Hippocampal formation (tissue), 2 donors: ENCODE results near the gene OASL.

ENCODE experiments used
- DNase-seq, 2 donors: peaks; one replicate each; lab custom pipeline; 2025; lab: John Stamatoyannopoulos, UW

The OASL gene

GRCh38 chr12:121015825-121016766, 22.9 kb downstream of the OASL start, which contains the start of gene C12orf43:
Gene C12orf43 (minus strand): TSS chr12:121016487. CDS start chr12:121016474, 13 bp downstream.
- DNase-seq = peak; percentile 89 to 91

DNA sequence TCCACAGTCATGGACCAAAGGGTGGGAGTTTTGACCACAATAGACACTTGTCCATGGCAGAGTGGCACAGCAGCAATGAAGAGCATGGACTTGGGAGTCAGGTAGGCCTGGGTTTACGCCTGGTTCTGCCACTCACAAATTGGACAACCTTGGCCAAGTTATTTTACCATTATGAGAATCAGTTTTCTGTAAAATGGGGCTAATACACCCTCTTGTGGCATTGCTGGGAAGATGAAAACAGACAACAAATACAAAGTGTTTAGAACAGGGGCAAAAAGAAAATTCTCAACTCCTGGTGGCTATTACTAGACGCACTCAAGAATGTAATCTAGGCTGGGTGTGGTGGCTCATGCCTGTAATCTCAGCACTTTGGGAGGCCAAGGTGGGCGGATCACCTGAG, 25.3 kb downstream of the OASL start:
- no peak for DNase-seq

- DNase-seq = no peak
These were observed 27.2 kb downstream of the OASL start for GRCh38 chr12:121011820-121012219.

- no peak for DNase-seq
These were observed 28.2 kb downstream of the OASL start for GRCh38 chr12:121010860-121011259.

GRCh38 chr12:121009741-121010140, 29.3 kb downstream of the OASL start:
- peak in 1 of 2 donors; percentile 0 for DNase-seq

DNA sequence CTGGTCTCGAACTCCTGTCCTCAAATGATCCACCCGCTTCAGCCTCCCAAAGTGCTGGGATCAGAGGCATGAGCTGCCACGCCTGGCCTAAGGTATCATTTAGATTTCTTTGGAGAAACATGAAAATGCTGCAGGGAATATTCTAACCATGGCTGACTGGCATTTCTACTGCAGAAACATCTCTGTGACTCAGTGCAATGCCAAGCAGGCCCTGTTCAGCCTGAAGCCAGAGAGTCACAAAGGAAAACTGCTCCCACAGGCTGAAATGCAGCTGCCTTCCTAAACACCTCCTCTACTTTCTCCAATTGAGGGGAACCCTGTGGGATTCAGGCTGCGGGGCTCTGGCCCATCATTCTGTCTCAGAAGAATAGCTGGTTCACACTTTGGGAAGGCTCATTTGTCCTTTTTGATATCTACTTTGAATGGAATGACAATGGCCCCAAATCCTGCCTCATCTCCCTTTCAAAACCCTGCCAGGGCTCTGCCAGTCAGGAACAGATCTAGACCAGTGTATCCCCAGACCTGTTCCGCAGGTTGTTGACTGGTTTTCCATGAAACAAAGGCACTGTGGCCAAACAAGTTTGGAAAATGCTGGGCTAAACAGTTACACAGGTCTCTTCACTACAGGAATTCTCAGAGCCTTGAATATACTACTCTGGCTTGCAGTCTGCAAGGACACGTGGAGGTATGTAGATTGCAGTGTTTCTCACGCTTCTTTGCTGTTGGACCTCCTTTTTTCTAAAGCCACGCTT, 30.5 kb downstream of the OASL start:
- DNase-seq = no peak

- no peak for DNase-seq
These were observed 33.7 kb downstream of the OASL start for GRCh38 chr12:121005346-121005815.

DNA sequence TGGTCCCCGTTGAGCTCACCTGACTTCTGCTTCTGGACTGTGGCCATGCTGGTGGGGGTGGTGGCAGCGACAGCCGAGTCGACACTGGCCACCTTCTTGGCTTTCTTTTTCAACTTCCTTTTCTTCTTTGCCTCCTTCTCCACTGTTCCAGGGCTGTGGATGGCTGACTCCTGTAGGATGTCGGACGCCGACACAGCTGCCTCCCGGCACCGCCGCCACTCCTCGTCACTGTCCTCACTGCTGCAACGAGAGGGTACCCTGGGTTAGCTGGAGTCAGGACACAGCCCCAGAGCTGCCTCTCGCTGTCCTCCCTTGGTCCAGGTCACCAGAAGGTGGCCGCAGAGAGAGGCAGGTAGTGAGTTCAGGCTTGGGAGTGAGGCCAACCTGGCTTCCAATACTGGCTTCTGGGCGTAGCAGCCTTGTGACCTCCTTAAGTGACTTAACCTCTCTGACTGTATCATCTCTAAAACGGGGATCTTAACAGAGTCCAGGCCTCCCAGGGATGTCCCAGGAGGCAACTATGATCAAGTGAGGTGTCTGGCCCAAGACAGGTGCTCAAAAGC, 34.7 kb downstream of the OASL start:
- DNase-seq = no peak

- DNase-seq = no peak
These were observed 35.4 kb downstream of the OASL start for GRCh38 chr12:121003650-121004049.

GRCh38 chr12:121001841-121002483, 37.1 kb downstream of the OASL start:
- no peak for DNase-seq

DNA sequence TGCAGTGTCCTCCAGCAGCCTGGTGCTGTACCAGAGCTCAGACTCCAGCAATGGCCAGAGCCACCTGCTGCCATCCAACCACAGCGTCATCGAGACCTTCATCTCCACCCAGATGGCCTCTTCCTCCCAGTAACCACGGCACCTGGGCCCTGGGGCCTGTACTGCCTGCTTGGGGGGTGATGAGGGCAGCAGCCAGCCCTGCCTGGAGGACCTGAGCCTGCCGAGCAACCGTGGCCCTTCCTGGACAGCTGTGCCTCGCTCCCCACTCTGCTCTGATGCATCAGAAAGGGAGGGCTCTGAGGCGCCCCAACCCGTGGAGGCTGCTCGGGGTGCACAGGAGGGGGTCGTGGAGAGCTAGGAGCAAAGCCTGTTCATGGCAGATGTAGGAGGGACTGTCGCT, 38.0 kb downstream of the OASL start:
- no peak for DNase-seq

- no peak for DNase-seq
These were observed 38.5 kb downstream of the OASL start for GRCh38 chr12:121000530-121000929.

DNA sequence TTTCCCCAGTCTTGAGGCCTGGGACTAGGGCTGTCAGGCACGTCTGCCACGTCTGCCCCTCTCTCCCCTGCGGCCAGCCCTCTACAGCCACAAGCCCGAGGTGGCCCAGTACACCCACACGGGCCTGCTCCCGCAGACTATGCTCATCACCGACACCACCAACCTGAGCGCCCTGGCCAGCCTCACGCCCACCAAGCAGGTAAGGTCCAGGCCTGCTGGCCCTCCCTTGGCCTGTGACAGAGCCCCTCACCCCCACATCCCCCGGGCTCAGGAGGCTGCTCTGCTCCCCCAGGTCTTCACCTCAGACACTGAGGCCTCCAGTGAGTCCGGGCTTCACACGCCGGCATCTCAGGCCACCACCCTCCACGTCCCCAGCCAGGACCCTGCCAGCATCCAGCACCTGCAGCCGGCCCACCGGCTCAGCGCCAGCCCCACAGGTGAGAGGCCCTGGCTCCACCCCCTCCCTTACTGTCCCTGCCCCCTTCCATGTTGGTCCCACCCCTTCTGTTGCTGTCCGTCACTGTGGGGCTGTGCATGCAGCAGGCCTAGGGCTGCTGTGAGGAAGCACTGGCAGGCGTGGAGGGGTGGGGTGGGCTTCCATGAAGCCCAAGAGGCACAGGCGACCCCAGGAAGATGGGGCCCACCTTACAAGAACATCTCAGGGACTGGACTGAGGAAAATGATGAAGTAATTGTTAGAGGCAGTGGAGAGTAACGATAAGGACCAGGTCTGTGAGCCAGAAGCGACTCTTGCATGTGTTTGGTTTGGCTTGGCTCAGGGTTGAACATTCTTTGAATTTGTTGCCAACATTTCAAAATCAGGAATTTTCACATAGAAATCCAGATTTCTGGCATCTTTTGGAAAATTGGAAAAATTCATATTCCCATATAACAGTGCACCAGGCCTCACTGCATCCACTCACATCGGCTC, 39.6 kb downstream of the OASL start:
- DNase-seq = no peak

DNA sequence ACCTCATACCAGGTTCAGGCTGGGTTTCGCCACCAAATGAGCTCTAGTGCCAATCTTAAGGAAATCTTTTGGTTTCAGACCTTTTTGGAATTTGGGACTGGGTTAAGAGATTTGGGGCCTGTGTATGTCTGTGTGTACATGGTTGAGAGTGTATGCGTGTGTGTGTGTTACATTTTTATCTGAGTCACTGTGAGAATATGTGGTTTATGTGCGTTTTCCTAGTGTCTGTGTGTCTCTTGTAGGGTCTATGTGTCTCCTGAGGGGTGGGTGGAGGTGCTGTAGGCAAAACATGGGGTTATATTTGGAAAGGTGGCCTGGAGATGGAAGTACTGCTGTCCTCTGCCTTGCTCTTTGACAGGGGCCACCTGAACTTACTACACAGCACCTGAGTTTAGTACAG, 40.6 kb downstream of the OASL start:
- DNase-seq = no peak

DNA sequence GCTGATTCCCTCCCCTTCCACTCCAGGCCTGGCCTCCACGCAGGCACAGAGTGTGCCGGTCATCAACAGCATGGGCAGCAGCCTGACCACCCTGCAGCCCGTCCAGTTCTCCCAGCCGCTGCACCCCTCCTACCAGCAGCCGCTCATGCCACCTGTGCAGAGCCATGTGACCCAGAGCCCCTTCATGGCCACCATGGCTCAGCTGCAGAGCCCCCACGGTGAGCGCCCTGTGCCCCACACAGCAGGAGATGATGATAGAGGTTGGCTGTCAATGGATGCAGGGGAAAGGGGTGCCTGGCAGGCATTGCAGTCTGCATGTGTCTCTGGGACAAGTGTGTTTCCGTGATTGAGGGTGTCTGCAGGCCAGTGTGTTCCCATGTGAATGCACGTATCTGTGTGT, 41.6 kb downstream of the OASL start:
- DNase-seq = no peak

DNA sequence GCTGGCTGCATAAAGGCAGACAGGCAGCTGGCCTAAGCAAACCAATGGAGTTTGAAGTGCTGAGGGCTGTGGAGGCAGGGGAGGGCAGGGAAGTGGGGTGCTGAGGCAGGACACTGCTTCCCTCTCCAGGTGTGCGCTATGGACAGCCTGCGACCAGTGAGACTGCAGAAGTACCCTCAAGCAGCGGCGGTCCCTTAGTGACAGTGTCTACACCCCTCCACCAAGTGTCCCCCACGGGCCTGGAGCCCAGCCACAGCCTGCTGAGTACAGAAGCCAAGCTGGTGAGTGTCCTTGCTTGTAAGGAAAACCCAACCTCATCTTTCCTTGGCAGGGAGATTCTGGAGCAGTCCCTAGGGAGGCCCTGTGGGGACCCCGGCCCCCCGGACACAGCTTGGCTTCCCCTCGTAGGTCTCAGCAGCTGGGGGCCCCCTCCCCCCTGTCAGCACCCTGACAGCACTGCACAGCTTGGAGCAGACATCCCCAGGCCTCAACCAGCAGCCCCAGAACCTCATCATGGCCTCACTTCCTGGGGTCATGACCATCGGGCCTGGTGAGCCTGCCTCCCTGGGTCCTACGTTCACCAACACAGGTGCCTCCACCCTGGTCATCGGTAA, 42.8 kb downstream of the OASL start:
- no peak for DNase-seq

- no peak for DNase-seq
These were observed 44.3 kb downstream of the OASL start for GRCh38 chr12:120994589-120995337.

DNA sequence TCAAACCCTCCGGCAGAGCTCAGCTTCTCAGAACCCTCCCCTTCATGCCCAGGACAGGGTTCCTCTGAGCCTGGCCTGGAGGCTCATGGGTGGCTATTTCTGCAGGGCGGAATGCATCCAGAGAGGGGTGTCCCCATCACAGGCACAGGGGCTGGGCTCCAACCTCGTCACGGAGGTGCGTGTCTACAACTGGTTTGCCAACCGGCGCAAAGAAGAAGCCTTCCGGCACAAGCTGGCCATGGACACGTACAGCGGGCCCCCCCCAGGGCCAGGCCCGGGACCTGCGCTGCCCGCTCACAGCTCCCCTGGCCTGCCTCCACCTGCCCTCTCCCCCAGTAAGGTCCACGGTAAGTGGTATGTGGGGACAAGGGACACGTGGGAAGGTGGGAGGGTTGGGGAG, 45.0 kb downstream of the OASL start:
- no peak for DNase-seq

GRCh38 chr12:120993496-120993895, 45.5 kb downstream of the OASL start:
- DNase-seq = no peak

GRCh38 chr12:120992989-120993388, 46.1 kb downstream of the OASL start:
- DNase-seq = no peak
